Activated naive CD4-positive, alpha-beta T cell (primary cell): ENCODE measurements around the gene MOB3A.
A peak's percentile ranks its signal among the peaks of the same experiment; 100 is the strongest.

Experiments used
- DNase-seq, 4 experiments: peaks; one replicate each; lab custom pipeline; 2025; lab: John Stamatoyannopoulos, UW

The MOB3A gene

DNA sequence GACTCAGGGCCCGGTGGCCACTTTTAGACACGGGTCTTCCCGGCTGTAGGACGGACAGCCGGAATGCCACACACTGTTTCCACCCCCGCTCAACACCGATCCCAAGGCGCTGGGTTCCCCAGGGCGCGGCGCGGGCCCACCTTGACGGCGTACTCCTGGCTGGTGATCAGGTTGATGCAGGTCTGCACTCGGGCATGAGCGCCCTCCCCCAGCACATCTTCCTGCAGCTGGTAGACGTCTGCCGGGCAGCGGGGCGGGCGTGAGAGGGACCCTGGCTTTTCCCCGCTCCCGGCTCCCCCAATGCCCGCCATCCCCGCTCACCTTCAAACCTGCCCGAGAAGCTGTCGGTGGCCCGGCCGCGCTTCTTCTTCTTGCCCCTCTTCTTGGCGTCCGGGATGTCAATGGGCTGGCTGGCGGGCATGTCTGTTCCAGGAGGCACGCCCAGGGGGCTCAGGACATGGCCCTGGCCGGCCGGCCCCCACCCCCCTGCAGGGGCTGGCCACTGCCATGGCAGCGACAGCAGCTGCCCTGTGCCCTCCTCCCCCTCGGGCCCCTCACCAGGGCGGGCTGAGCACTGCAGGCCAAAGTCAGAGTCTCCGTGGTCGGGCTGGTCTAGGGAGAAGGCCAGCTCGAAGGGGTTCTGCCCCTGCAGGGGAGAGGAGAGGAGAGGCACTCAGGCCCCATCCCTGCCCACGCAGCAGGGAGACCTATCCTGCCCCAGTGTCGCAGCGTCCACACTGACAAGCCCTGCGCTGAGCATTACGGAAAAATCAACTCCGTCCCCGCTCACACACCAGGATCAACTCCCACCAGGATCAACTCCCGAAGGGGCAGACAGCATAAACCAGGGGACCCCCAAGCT, 49.8 kb downstream of the MOB3A start:
- DNase-seq, result no peak

DNA sequence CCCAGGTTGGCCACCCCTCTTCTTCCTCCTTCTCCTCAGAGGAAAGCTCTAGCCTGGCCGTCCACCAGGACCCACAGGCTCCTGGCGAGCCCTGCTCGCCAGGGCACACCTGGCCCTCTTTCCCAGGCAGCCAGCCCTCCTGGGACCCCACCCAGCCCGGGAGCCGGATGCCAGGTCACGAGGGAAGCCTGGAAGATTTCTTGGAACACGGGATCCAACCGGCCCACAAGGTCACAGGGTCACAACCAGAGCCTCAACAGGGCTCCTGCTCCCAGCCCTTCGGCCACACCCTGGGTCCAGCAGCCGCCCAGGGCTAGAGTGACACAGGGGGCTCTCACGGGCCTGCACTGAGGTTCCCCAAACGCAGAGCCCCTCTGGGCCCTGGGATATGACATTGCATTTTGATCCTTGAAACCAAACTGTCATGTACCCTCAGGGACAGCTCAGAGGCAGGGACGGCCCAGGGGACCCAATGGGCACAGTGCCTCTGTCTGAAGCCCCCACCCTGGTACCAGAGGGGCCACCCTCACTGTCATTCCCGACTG, 50.6 kb downstream of the MOB3A start:
- DNase-seq, result no peak

DNA sequence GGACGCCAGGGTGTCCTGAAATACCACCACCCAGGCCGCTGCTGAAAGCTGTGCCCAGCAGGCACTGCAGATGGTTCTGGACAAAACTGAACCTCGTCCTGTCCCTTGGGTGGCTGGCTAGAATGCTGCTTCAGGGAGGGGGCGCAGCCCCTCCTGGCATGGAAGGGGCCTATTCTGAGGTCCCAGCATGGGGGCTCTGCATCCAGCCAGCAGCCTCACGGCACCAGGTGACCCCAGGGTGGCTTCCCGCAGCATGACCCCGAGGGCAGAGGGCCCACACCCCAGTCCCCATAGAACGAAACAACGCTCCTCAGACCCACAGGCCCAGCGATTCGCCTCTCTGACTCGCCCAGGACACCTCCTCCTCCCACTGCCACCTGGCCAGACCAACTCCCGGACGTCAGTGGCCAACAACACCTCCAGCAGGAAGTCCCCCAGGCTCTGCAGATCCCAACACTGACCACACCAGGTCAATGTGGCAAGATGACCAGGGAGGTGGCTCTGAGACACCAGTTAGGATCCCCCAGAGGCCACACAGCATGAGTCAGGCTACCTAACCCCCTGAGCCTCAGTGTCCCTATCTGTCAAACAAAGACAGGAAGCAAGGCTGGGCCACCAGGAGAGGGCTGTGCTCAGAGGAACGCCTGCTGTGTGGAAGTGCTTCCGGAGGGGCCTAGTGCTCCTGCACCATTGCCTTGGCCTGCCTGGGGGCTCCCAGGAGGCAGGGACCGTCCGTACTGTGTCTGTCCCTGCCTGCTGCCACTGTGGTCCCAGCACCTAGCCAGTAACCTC, 51.2 kb downstream of the MOB3A start:
- DNase-seq, result no peak

DNA sequence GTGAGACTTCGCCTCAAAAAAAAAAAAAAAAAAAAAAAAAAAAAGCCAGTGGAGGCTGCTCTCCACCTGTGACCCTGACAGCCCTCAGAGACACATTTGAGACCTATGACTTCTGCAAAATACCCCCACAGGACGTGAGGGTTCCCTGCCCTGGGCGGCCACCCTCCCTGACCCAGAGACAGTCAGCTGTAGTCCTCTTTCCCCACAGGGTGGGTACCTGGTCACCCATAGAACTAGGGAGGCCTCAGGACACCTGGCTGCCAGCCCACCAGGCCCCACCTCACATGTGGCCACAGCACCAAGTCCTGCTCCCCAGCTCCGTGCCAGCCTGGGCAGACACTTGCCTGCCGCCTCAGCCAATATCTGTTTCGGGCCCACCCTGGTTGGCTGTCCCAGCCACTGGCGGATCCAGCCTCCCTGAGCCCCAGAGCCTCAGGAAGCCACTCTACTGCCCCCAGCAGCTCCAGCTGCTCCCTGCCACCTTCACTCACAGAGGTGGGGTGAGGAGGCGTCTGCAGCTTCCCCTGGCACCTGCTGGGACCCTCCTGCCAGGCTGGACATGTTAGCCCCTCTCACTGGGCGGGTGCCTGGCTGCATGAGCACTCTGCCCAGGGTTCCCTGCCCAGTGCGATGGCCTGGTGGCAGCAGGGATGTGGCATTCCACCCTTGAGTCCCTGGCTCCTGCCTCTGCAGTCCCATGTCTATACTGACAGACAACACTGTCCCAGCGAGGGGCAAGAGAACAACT, 52.0 kb downstream of the MOB3A start:
- no peak for DNase-seq

DNA sequence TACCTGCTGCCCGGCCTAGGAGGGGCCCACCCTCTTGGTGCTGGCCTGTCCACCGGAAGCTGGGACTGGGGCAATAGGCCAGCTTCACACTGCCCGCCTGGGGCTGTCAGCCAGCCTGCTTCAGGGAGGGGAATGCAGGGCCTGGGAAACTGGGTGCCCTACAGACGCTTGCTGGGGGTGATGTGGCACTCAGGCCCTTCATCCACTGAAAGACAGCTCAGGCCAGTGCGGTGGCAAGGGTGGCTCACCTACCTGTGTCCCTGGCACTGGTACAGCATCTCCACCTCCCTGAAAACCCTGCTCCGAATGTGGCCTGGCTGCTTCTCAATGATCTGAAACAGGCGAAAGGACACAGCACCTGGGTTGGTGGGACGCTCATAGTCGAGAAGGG, 52.9 kb downstream of the MOB3A start:
- no peak for DNase-seq

DNA sequence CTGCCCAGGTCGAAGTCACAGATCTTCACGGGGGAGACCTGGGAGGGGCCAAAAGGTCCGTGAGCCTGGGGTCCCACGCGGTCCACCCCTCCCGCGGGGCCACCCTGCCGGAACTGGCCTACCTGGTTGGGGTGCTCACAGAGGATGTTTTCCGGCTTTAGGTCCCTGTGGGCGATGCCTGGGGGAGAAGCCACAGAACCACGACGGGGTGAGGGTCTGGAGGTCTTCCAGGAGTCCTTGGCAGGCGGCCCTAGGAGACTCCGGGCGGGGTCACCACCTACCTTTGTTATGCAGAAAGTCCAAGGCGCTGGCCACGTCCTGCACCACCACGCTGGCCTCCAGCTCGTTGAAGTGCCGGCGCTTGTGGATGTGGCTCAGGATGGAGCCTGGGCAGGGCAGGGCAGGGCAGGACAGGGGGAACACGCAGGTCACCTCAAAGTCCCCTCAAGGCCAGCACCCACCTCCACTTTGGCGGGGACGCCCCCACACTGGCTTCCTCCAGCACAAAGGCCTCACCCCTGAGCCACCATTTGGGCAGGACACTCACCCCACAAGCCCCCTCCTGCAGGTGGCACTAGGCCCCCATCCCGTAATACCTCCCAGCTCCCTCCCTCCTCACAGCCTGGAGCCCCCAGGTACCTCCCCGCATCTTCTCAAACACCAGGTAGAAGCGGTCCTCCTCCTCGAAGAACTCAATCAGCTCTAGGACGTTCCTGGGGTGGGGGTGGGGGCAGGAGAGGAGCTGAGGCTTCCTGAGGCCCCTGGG, 53.5 kb downstream of the MOB3A start:
- DNase-seq, result peak in 1 of 4 experiments; percentile 38

DNA sequence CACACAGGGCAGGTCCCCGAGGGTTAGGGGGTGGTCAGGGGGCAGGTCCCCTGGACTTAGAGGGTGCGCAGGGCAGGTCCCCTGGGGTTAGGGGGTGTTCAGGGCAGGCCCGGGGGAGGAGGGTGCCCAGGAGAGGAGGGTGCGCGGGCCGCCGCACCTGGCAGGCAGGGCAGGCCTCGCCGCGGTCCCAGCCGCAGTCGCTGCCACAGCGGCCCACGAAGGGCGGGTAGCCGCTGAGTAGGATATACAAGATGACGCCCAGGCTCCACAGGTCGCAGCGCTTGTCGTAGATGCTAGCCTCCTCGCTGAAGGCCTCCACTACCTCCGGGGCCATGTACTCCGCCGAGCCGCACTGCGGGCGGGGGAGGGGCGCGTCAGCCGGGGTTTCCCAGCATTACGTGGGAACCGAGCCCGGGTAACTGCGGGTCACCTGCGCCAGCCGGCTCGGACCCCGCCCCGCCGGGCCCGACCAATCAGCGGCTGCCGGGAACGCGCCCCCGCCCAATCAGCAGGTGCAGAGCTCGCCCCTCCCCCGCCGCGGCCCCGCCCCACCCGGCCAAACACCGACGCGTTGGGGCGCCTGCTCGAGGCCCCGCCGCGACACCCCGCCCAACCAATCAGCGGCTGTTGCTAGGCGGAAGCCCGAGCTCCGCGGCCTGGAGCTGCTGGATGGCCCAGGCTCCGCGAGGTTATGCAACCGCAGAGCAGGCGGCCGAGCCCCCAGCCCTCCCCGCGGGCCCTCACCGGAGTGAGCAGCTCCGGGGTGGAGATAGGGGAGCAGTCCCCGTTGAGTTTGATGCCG, 54.2 kb downstream of the MOB3A start:
- peak; percentile 98 to 100 (median 99) for DNase-seq

DNA sequence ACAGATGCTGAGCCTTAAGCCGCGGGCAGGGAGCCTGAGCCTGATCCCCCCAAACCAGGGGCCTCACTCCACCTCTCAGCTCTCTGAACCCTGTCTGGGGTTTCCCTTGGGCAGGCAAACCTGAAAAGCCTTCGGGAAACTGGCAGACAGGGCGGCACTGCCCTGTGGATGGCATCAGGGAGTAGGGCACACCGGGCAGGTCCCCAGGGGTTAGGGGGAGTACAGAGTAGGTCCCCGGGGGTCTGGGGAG, 54.8 kb downstream of the MOB3A start:
- DNase-seq, result no peak

DNA sequence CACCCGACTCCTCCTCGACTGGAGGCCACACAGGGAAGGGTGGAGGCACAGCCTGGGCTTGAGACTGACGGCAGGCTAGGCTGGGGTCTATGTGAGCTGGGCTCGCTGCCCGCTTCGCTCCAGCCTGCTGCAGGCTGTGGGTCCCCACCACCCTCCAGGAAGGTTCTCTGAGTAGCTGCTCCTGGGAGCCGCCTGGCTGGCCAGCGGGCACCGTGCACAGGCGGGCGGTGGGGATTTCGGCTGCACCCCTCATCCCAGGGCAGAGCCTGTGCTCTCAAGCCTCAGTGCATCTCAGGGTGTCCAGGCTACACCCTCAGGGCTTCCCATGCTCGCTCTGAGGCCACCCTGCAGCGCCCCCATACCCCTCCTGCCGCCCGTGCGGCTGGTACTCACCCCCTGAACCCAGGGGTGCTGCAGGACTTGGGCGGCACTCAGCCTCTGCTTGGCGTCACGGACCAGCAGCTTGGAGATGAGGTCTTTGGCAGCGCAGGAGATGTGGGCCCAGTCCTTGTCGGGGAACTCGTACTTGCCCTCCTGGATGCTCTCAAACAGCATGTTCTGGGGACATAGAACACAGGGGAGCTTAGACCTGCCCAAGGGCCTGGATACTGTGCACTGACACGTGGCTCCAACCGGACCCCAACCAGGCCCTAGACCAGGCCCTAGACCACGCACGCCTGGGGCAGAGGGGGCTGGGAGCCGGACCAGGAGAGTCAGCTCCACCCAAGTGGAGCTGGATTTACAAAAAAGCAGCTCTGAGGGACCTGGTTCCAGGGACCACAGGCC, 55.3 kb downstream of the MOB3A start:
- no peak for DNase-seq

DNA sequence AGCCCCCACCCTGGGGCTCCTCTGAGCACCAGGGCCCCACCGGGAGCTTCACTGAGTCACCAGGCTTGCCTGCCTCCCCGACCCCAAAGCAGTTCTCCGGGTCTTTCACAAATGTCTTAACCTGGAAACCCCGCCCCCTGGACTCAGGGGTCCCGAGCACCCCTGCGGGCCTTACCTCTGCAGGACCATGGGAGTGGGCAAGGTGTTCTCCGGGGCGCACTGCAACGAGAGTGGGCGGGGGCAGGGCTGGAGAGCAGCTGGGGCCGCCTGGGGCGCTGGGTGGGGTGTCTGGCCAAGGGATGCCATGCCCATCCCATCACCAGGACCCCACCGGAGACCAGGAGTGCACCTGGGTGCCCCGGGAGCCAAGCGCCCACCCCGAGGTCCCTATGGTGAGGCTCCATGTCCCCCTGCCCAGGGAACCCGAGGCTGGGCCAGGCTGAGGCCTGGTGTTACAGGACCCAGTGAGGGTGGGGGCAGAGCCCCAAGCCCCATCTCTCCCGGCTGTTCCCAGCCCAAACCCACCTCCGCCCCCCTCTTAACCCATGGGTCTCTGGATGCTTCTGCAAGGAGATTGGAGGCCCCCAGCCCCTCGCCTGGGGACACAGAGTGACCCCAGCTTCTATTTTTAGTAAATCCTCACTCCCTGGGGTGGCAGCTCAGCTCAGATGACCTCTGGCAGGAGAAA, 56.0 kb downstream of the MOB3A start:
- DNase-seq, result no peak

DNA sequence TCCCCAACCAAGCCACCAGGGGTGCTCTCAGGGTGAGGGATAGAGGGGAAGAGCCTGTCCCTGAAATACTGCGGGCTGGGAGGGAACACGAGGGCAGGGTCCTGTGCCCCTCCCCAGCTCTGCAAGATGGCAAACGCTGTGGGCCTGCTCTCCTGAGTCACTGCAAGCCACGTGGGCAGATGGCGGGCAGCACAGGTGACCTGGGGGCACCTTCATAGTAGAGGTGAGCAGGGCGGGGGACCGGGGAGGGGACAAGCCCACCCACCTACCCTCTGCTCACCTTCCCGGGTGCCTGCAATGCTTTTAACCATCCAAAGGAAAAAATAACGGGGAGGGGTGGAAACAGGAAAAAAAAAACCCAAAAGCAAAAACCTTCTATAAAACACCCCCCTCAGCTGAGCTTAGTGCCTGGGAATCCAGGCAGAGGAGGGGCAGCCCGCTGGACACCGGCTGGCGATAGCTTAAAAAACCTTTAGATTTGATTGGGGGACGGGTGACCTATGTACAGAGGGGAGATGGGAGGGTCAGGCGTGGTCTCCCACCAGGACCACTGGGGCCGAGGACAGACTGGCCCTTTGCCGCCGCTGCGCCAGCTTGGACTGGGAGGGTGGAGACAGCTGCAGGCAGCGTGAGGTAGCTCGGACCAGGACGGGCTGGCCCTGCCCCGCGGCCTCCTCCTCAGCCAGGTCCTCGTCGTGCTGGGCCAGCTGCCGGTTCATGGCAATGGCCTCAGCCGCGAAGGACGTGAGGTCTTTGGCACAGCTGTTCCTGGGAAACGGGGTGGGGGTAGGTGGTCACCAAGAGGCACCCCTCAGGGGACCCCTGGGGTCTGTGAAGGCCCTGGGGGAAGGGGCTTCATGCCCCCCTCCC, 56.8 kb downstream of the MOB3A start:
- no peak for DNase-seq

DNA sequence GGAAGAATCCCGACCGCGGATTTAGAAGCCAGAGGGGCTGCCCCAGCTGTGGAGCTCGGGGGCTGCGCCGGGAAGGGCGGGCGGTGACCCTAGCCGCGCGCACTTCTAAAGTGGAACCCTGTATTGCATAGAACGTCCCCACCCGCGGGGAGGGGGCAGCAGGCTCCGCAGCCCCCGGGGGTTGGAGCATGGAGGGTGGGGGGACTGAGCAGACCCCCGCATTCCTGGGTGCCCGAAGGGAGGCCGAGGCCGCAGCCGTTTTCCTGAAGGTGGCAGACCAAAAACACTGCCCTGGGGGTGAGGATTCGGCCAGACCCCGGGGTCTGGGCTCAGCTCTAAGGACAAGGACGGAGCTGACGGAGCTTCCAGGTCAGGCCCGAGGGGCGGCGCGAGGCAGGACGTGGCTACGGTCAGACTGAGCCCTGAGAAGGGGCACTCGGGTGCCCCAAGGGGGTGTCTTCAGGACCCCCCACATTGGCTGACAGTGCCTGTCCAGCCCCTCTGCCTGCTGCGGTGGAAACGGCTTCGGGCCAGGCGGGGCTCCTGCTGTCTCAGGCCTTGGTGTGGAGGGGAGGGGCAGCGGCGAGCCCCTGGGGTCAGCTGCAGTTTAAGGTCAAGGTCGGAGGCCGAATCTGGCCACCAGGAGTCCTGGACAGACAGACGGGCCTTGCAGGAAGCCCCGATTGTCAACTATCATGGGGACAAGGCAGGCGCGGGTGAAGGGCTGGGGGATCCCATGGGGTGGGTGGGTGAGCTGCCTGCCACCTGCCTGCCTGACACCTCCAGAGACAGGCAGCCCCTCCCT, 57.6 kb downstream of the MOB3A start:
- no peak for DNase-seq

DNA sequence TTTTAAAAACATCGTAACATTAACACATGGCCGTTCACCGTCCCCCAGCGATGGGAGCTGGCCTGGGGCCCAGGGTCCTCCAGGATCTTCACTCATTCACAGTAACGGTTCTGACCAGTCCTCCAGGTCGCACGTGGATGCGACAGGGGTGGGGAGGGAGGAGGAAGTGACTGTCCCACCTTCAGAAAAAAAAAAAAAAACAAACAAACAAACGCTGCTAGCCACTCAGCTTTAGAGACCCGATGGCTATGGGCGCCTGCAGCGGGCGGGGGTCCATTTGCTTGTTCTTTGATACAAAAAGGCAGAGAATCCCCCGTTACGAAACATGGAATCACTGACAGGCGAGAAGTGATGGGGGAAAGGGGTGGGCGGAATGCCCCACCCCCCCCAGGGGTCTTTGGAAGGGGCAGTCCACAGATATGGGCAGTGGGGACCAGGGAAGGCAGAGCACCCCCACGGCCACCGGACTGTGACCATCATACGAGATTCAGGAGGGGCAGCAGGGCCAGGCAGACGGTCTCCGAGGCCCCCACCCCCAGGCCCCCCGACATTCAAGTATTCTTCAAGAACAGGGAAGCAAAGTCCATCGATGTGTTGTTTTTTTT, 58.4 kb downstream of the MOB3A start:
- no peak for DNase-seq

DNA sequence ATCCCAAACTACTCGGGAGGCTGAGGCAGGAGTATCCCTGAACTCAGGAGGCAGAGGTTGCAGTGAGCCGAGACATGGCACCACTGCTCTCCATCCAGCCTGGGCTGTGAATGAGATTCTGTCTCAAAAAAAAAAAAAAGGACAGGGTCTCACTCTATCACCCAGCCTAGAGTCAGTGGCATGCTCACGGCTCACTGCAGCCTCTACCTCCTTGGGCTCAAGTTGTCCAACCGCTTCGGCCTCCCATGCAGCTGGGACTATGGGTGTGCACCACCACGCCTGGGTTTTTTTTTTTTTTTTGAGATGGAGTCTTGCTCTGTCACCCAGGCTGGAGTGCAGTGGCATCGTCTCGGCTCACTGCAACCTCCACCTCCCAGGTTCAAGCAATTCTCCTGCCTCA, 59.7 kb downstream of the MOB3A start:
- no peak for DNase-seq

DNA sequence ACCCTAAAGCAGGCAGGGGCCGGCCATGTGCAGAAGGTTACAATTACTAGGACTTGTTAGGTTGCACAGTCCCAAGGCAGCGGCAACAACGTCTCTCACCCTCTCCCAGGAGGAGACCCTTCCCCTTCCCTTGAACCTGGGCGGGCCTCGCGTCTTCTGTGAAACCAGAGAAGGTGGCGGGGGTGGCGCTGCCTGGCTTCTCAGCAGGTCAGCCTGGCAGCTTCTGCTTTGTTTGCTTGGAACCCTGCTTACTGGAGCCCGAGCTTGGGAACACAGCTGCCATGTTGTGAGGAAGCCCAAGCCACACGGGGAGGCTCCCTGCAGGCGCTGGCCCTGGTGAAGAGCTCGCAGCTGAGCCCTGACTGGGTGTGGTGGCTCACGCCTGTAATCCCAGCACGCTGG, 60.5 kb downstream of the MOB3A start:
- no peak for DNase-seq

DNA sequence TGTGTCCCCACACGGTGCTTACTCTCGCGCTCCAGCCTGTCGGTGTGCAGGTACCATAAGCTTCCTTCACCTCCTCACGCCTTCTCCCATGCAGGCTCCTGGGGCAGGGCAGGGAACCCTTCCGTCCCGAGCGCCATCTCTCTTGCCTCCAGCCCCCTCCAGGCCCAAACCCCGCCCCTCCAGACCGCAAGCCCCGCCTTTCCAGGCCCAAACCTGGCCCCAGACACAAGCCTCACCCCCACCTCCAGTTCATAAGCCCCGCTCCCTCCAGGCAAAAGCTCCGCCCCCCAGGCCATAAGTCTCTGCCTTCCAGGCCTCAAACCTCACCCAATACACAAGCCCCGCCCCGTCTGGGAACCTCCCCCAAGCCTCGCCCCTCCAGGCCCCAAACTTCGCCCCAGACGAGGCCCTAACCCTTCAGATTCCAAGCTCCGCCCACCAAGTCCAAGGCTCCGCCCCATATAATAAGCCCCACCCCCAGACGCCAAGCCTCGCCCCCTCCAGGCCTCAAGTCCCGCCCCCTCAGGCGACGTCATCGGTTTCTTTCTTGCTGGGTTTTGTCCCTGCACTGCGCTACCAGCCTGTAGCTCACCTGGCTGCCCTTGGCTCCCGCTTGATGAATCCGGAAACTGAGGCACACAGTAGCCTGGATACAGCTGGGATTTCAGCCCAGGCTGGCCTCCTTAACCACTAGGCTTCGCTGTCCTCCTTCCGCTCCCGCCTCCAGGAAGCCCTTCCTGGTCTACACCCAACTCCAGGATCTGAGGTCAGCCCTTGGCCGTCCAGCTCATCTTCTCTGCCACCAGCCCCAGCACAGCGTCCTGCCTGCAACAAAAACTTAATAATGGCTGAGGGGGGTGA, 61.2 kb downstream of the MOB3A start:
- peak in 3 of 4 experiments; percentile 43 to 49 (median 48) for DNase-seq
